HEK293 (cell line): Measurements from ENCODE around the gene ME2.
A peak's percentile ranks its signal among the peaks of the same experiment; 100 is the strongest.

Experiments used
- CTCF ChIA-PET: fragments of 350-600 bp; formaldehyde crosslinking; extraction: SDS; loops from one replicate; lab custom pipeline; 2021; ENCODE audit warnings: antibody characterized with exemption; lab: Yijun Ruan, JAX
- POLR2A ChIA-PET: fragments of 300-600 bp; formaldehyde crosslinking; extraction: SDS; loops from one replicate; lab custom pipeline; 2020; ENCODE audit warnings: antibody characterized with exemption, inconsistent platforms; lab: Yijun Ruan, JAX
- H3K27ac ChIP-seq: fragments of 200-500 bp; sonication (Bioruptor generic); 2 replicates; pipeline ENCODE4 v1.5.1; 2014; ENCODE audit warnings: low read depth, low read length, control low read depth, inconsistent platforms; ENCODE audit errors: extremely low read depth
- H3K36me3 ChIP-seq, 2 experiments: fragments of 200-500 bp in 1 of 2; sonication (Bioruptor generic) in 1 of 2; 1 replicate in 1 of 2; 2 replicates in 1 of 2; pipeline ENCODE4 v1.5.1; 2014 to 2017; ENCODE audit warnings: inconsistent platforms in 2 of 2, low read length in 2 of 2; ENCODE audit not compliant: control insufficient read depth in 2 of 2, insufficient read depth in 1 of 2
- H3K4me1 ChIP-seq: fragments of 200-500 bp; sonication (Bioruptor generic); 2 replicates; pipeline ENCODE4 v1.5.1; 2014; ENCODE audit warnings: mild to moderate bottlenecking, low read length, inconsistent platforms; ENCODE audit not compliant: control insufficient read depth, insufficient read depth
- H3K4me3 ChIP-seq: 2 replicates; pipeline ENCODE4 v1.5.1; 2011; ENCODE audit warnings: low read depth, mild to moderate bottlenecking, control low read depth, low read length, moderate library complexity
- H3K9me3 ChIP-seq: fragments of 200-500 bp; sonication (Bioruptor generic); 2 replicates; pipeline ENCODE4 v1.5.1; 2014; ENCODE audit warnings: low read depth, low read length, inconsistent platforms; ENCODE audit not compliant: control insufficient read depth, insufficient read depth
- GLIS1 ChIP-seq: fragments of 450-650 bp; formaldehyde crosslinking; IDR thresholded peaks from 2 replicates; pipeline ENCODE4 v1.5.1; 2016; ENCODE audit warnings: missing biosample characterization, missing genetic modification characterization
- KLF17 ChIP-seq: fragments of 450-650 bp; formaldehyde crosslinking; IDR thresholded peaks from 2 replicates; pipeline ENCODE4 v1.5.1; 2016; ENCODE audit warnings: missing biosample characterization, missing genetic modification characterization
- KLF8 ChIP-seq: fragments of 450-650 bp; formaldehyde crosslinking; IDR thresholded peaks from 2 replicates; pipeline ENCODE4 v1.5.1; 2016; ENCODE audit warnings: missing biosample characterization, missing genetic modification characterization
- OVOL3 ChIP-seq: fragments of 450-650 bp; formaldehyde crosslinking; IDR thresholded peaks from 2 replicates; pipeline ENCODE4 v1.5.1; 2016; ENCODE audit warnings: missing biosample characterization, missing genetic modification characterization
- PRDM1 ChIP-seq: fragments of 450-650 bp; formaldehyde crosslinking; IDR thresholded peaks from 2 replicates; pipeline ENCODE4; 2016; ENCODE audit warnings: missing biosample characterization, missing genetic modification characterization
- RBAK ChIP-seq: fragments of 450-650 bp; formaldehyde crosslinking; IDR thresholded peaks from 2 replicates; pipeline ENCODE4 v1.5.1; 2016; ENCODE audit warnings: missing biosample characterization, missing genetic modification characterization
- SP3 ChIP-seq: fragments of 450-650 bp; formaldehyde crosslinking; IDR thresholded peaks from 2 replicates; pipeline ENCODE4 v1.5.1; 2016; ENCODE audit warnings: missing biosample characterization, missing genetic modification characterization
- SP7 ChIP-seq: fragments of 450-650 bp; formaldehyde crosslinking; IDR thresholded peaks from 2 replicates; pipeline ENCODE4 v1.5.1; 2016; ENCODE audit warnings: missing biosample characterization, missing genetic modification characterization
- ZBTB10 ChIP-seq: fragments of 450-650 bp; formaldehyde crosslinking; IDR thresholded peaks from 2 replicates; pipeline ENCODE4 v1.5.1; 2016; ENCODE audit warnings: missing biosample characterization, missing genetic modification characterization
- ZBTB20 ChIP-seq: fragments of 450-650 bp; formaldehyde crosslinking; IDR thresholded peaks from 2 replicates; pipeline ENCODE4 v1.5.1; 2016; ENCODE audit warnings: missing biosample characterization, missing genetic modification characterization
- ZBTB6 ChIP-seq: fragments of 450-650 bp; formaldehyde crosslinking; IDR thresholded peaks from 2 replicates; pipeline ENCODE4 v1.5.1; 2017; ENCODE audit warnings: missing biosample characterization, missing genetic modification characterization
- ZBTB8A ChIP-seq: fragments of 450-650 bp; formaldehyde crosslinking; IDR thresholded peaks from 2 replicates; pipeline ENCODE4 v1.5.1; 2016; ENCODE audit warnings: missing biosample characterization, missing genetic modification characterization
- ZEB2 ChIP-seq: fragments of 450-650 bp; formaldehyde crosslinking; IDR thresholded peaks from 2 replicates; pipeline ENCODE4 v1.5.1; 2016; ENCODE audit warnings: missing biosample characterization, missing genetic modification characterization
- ZFP37 ChIP-seq: fragments of 450-650 bp; formaldehyde crosslinking; IDR thresholded peaks from 2 replicates; pipeline ENCODE4 v1.5.1; 2016; ENCODE audit warnings: missing biosample characterization, missing genetic modification characterization
- ZNF202 ChIP-seq: fragments of 450-650 bp; formaldehyde crosslinking; IDR thresholded peaks from 2 replicates; pipeline ENCODE4 v1.5.1; 2016; ENCODE audit warnings: missing biosample characterization, missing genetic modification characterization, borderline replicate concordance
- ZNF280D ChIP-seq: fragments of 450-650 bp; formaldehyde crosslinking; IDR thresholded peaks from 2 replicates; pipeline ENCODE4 v1.5.1; 2016; ENCODE audit warnings: missing biosample characterization, missing genetic modification characterization
- ZNF335 ChIP-seq: fragments of 450-650 bp; formaldehyde crosslinking; conservative IDR thresholded peaks from 2 replicates; pipeline ENCODE4 v1.5.1; 2016; ENCODE audit warnings: missing biosample characterization, missing genetic modification characterization
- ZNF398 ChIP-seq: fragments of 450-650 bp; formaldehyde crosslinking; IDR thresholded peaks from 2 replicates; pipeline ENCODE4 v1.5.1; 2017; ENCODE audit warnings: missing biosample characterization, missing genetic modification characterization
- ZNF501 ChIP-seq: fragments of 450-650 bp; formaldehyde crosslinking; IDR thresholded peaks from 2 replicates; pipeline ENCODE4 v1.5.1; 2016; ENCODE audit warnings: missing biosample characterization, missing genetic modification characterization
- ZNF585B ChIP-seq: fragments of 450-650 bp; formaldehyde crosslinking; IDR thresholded peaks from 2 replicates; pipeline ENCODE4 v1.5.1; 2016; ENCODE audit warnings: missing biosample characterization, missing genetic modification characterization
- ZNF600 ChIP-seq: fragments of 450-650 bp; formaldehyde crosslinking; IDR thresholded peaks from 2 replicates; pipeline ENCODE4 v1.5.1; 2016; ENCODE audit warnings: missing biosample characterization, missing genetic modification characterization
- ZNF660 ChIP-seq: fragments of 450-650 bp; IDR thresholded peaks from 2 replicates; pipeline ENCODE4 v1.5.1; 2018; ENCODE audit warnings: missing biosample characterization, mild to moderate bottlenecking, missing genetic modification characterization
- ZSCAN18 ChIP-seq: fragments of 450-650 bp; formaldehyde crosslinking; IDR thresholded peaks from 2 replicates; pipeline ENCODE4 v1.5.1; 2016; ENCODE audit warnings: missing biosample characterization, missing genetic modification characterization

ME2 gene

GRCh38 chr18:50961974-50962373 lies 83.1 kb downstream of the ME2 start (continued):
- peak; percentile 95 for TF ChIP-seq ZNF280D (tag by site-specific recombination)
- 0 out of 2 replicates have a peak, but pooled peaks have one; percentile 32 for TF ChIP-seq SP7
- no peak for TF ChIP-seq ZNF660 (tag by site-specific recombination)
- TF ChIP-seq RBAK (tag by site-specific recombination) = 0 out of 2 replicates have a peak, but pooled peaks have one; percentile 12
- TF ChIP-seq ZNF398 (tag by site-specific recombination) = no peak
- TF ChIP-seq ZNF202 (tag by site-specific recombination) = no peak
- TF ChIP-seq KLF17 (tag by site-specific recombination) = no peak
- TF ChIP-seq ZNF600 (tag by site-specific recombination) = no peak
- TF ChIP-seq ZBTB10 (tag by site-specific recombination) = no peak
- TF ChIP-seq SP3 (tag by site-specific recombination) = peak; percentile 21; the same call in 1 of the 2 replicates

- ChIA-PET POLR2A (interaction anchor here (0.6 to 3.3 kb wide), 15 partner anchors 13 to 637 kb away, joined by 3 to 28 read pairs (median 4); partner anchors contain the start of genes ME2 and SMAD4), CTCF (interaction anchor here (0.6 to 0.7 kb wide), 5 partner anchors 15 to 112 kb away, joined by 3 to 4 read pairs (median 3); no protein-coding TSS in a partner anchor)
- H3K36me3 ChIP-seq = no peaks in the 10 kb centered on the region
- H3K4me3 ChIP-seq = peak within 1 kb of the TSS; percentile 70
- H3K4me1 ChIP-seq = peaks cover 15% of the 10 kb centered on the region
- H3K27ac ChIP-seq = peak within 1 kb of the TSS; percentile 97
- no peaks in the 10 kb centered on the region for H3K9me3 ChIP-seq
- TF ChIP-seq ZSCAN18 (tag by site-specific recombination) (0 out of 2 replicates have a peak, but pooled peaks have one; percentile 11), PRDM1 (tag by site-specific recombination) (0 out of 2 replicates have a peak, but pooled peaks have one; percentile 22), ZBTB20 (tag by site-specific recombination) (peak; percentile 96), KLF8 (tag by site-specific recombination) (peak; percentile 51; the same call in 1 of the 2 replicates), ZEB2 (tag by site-specific recombination) (0 out of 2 replicates have a peak, but pooled peaks have one; percentile 18), ZBTB6 (peak; percentile 55; the same call in 1 of the 2 replicates), SP7 (0 out of 2 replicates have a peak, but pooled peaks have one; percentile 21), ZBTB8A (tag by site-specific recombination) (peak; percentile 87), ZNF585B (tag by site-specific recombination) (no peak; the same call in 1 of the 2 replicates), ZFP37 (tag by site-specific recombination) (0 out of 2 replicates have a peak, but pooled peaks have one; percentile 58), GLIS1 (tag by site-specific recombination) (peak; percentile 20; the same call in 1 of the 2 replicates), ZNF335 (tag by site-specific recombination) (peak; percentile 86), ZNF501 (peak; percentile 44; the same call in 1 of the 2 replicates), OVOL3 (no peak)
These were observed 89.1 kb downstream of the ME2 start, which contains the start of gene ELAC1 for GRCh38 chr18:50967714-50968661. ELAC1 (plus strand) TSS chr18:50968040; CDS start chr18:50974405, 6,365 bp downstream.
